Left lung (tissue), 10 donors: ENCODE measurements around the gene FOXR2. TPM values are rescaled to one million over a fixed set of nuclear protein-coding genes. Genes with fewer than 3 reads are reported as not detected.
A peak's percentile ranks its signal among the peaks of the same experiment; 100 is the strongest.

Source experiments
- ATAC-seq: fragments of 200-7000 bp; cut with Tn5 transposase; one replicate; pipeline ENCODE4 v1.9.1; 2020; ENCODE audit warnings: moderate library complexity
- DNase-seq, 4 donors: peaks; one replicate each; pipeline ENCODE4 v3.0.0-alpha.2; 2013 to 2020
- H3K27ac ChIP-seq, 2 donors: fragments of 200-600 bp; sonication (generic) in 1 of 2; one replicate each; pipeline versions ENCODE4 v1.5.0 to v1.8.0; 2020 to 2021
- H3K27me3 ChIP-seq, 2 donors: fragments of 200-600 bp; sonication (generic) in 1 of 2; one replicate each; pipeline versions ENCODE4 v1.5.0 to v1.8.0; 2020 to 2021
- H3K36me3 ChIP-seq, 2 donors: fragments of 200-600 bp; sonication (generic) in 1 of 2; one replicate each; pipeline versions ENCODE4 v1.5.0 to v1.8.0; 2020 to 2021
- H3K4me1 ChIP-seq, 2 donors: fragments of 200-600 bp; one replicate each; pipeline ENCODE4 v1.8.0; 2021
- H3K4me3 ChIP-seq, 2 donors: fragments of 200-600 bp; sonication (generic) in 1 of 2; one replicate each; pipeline versions ENCODE4 v1.5.0 to v1.8.0; 2020 to 2021; ENCODE audit warnings: mild to moderate bottlenecking in 1 of 2
- H3K9me3 ChIP-seq, 2 donors: fragments of 200-600 bp; sonication (generic) in 1 of 2; one replicate each; pipeline versions ENCODE4 v1.5.0 to v1.8.0; 2020 to 2021
- CTCF ChIP-seq, 2 donors: fragments of 200-600 bp; sonication (generic) in 1 of 2; IDR thresholded peaks; one replicate each; pipeline versions ENCODE4 v1.5.0 to v1.8.0; 2021; ENCODE audit warnings: antibody characterized with exemption in 2 of 2
- intact Hi-C, 2 donors: fragments of 100-400 bp; cut with DNase I; formaldehyde crosslinking; loops; one replicate each; pipeline versions ENCODE4 v1.11.2 to v1.14.2; 2022
- polyA plus RNA-seq, 6 donors: library from polyadenylated mRNA; unstranded; fragments of 120-200 nt; gene quantifications; one replicate each; pipeline ENCODE4 v1.2.1, GENCODE V29; 2013; ENCODE audit not compliant: insufficient read length in 6 of 6
- total RNA-seq, 2 donors: library from RNA; stranded (reverse); fragmentation: NEBNext Ultra II Directional; extraction: Animal tissue kit (Norgen Biotek cat#: 25700); gene quantifications; one replicate each; pipeline ENCODE4 v1.2.1, GENCODE V29; 2021
- donor health status: DM: no; HTN: yes; CAD: no.
- donor health status: DM: no; HTN: no; CAD: no.

The FOXR2 gene
- total and polyA plus RNA-seq, 8 donors, result not detected

- ATAC-seq, result no peak
- no peak for TF ChIP-seq CTCF (IDR thresholded peaks at IDR 0.05)
- Histone ChIP-seq H3K4me3 (no peak overlapping the region), H3K36me3 (no peaks in the 10 kb centered on the region), H3K27me3 (no peaks in the 10 kb centered on the region), H3K4me1 (no peaks in the 10 kb centered on the region), H3K27ac (no peak overlapping the region), H3K9me3 (no peaks in the 10 kb centered on the region)
- intact Hi-C loops, result no loop called here
- no peak for DNase-seq
These were observed 24.9 kb upstream of the FOXR2 start for GRCh38 chrX:55598333-55598732.

GRCh38 chrX:55619547-55619946 lies 3.7 kb upstream of the FOXR2 start:
- Histone ChIP-seq H3K4me1 (no peaks in the 10 kb centered on the region), H3K4me3 (no peak overlapping the region), H3K36me3 (no peaks in the 10 kb centered on the region), H3K9me3 (no peaks in the 10 kb centered on the region), H3K27me3 (no peaks in the 10 kb centered on the region), H3K27ac (no peak overlapping the region)
- DNase-seq (no peak), ATAC-seq (no peak)
- TF ChIP-seq CTCF (IDR thresholded peaks at IDR 0.05), result no peak
- intact Hi-C loops, result no loop called here

- TF ChIP-seq CTCF (IDR thresholded peaks at IDR 0.05), result no peak
- no peaks in the 10 kb centered on the region for H3K4me1 ChIP-seq
- ATAC-seq (peak; percentile 91), DNase-seq (peak in 2 of 4 donors; percentile 13 to 37)
- H3K27me3 ChIP-seq, result no peaks in the 10 kb centered on the region
- no peaks in the 10 kb centered on the region for H3K36me3 ChIP-seq
- no peak overlapping the region for H3K4me3 ChIP-seq
- no peak overlapping the region for H3K27ac ChIP-seq
- intact Hi-C loops, result no loop called here
- no peaks in the 10 kb centered on the region for H3K9me3 ChIP-seq
These were observed 1.2 kb downstream of the FOXR2 start for GRCh38 chrX:55624403-55624802.

GRCh38 chrX:55636109-55636508 lies 12.9 kb downstream of the FOXR2 start:
- Histone ChIP-seq H3K36me3 (no peaks in the 10 kb centered on the region), H3K4me3 (no peak overlapping the region), H3K4me1 (no peaks in the 10 kb centered on the region), H3K27me3 (no peaks in the 10 kb centered on the region), H3K9me3 (no peaks in the 10 kb centered on the region), H3K27ac (no peak overlapping the region)
- no peak for TF ChIP-seq CTCF (IDR thresholded peaks at IDR 0.05)
- intact Hi-C loops, result no loop called here
- DNase-seq (no peak), ATAC-seq (no peak)

- no peak for DNase-seq
- intact Hi-C loops, result no loop called here
- Histone ChIP-seq H3K4me1 (no peaks in the 10 kb centered on the region), H3K27me3 (no peaks in the 10 kb centered on the region), H3K9me3 (no peaks in the 10 kb centered on the region), H3K27ac (no peak overlapping the region), H3K4me3 (no peak overlapping the region), H3K36me3 (no peaks in the 10 kb centered on the region)
- ATAC-seq, result no peak
- TF ChIP-seq CTCF (IDR thresholded peaks at IDR 0.05), result no peak
These were observed 15.7 kb downstream of the FOXR2 start for GRCh38 chrX:55638933-55639332.
